Ascending aorta (tissue), 2 donors: ENCODE results near the gene CTAG1B. TPM values are rescaled to one million over a fixed set of nuclear protein-coding genes. Genes with fewer than 3 reads are reported as not detected.
"Not testable (repeated sequence)": the region's sequence is repeated elsewhere in the genome, so short reads cannot be mapped to it uniquely, and the experiment has no call there.

ENCODE experiments used
- DNase-seq, 2 donors: peaks; one replicate each; pipeline ENCODE4 v3.0.0-alpha.2; 2019; ENCODE audit warnings: low spot score in 2 of 2
- H3K27ac ChIP-seq, 2 donors: fragments of 200-600 bp; sonication (generic); one replicate each; pipeline ENCODE4 v1.5.1; 2016 to 2017; ENCODE audit warnings: mild to moderate bottlenecking in 1 of 2
- H3K27me3 ChIP-seq: fragments of 200-600 bp; sonication (generic); one replicate; pipeline ENCODE4 v1.5.1; 2017
- H3K36me3 ChIP-seq, 2 donors: fragments of 200-600 bp; sonication (generic); one replicate each; pipeline ENCODE4 v1.5.1; 2016
- H3K4me1 ChIP-seq, 2 donors: fragments of 200-600 bp; sonication (generic); one replicate each; pipeline ENCODE4 v1.5.1; 2016 to 2017; ENCODE audit warnings: mild to moderate bottlenecking in 1 of 2
- H3K4me3 ChIP-seq, 2 donors: fragments of 200-600 bp; sonication (generic); one replicate each; pipeline ENCODE4 v1.5.1; 2016 to 2017; ENCODE audit warnings: mild to moderate bottlenecking in 1 of 2
- H3K9me3 ChIP-seq, 2 donors: fragments of 200-600 bp; sonication (generic); one replicate each; pipeline ENCODE4 v1.5.1; 2016
- CTCF ChIP-seq, 3 experiments: fragments of 200-600 bp in 2 of 3; fragments of 450-650 bp in 1 of 3; sonication (generic) in 2 of 3; IDR thresholded peaks; one replicate each; pipeline ENCODE4 v1.5.1; 2016 to 2019; ENCODE audit warnings: antibody characterized with exemption in 3 of 3, mild to moderate bottlenecking in 1 of 3, moderate library complexity in 1 of 3
- intact Hi-C: fragments of 100-400 bp; cut with DNase I; formaldehyde crosslinking; loops from one replicate; pipeline ENCODE4 v1.15.1; 2023
- total RNA-seq: library from RNA; depleted of rRNA; stranded (reverse); fragments of >200 nt; gene quantifications from one replicate; pipeline ENCODE4 v1.1.0, GENCODE V29; 2016

The CTAG1B gene
- total RNA-seq, 1 donor from 2014 or later: not detected

DNA sequence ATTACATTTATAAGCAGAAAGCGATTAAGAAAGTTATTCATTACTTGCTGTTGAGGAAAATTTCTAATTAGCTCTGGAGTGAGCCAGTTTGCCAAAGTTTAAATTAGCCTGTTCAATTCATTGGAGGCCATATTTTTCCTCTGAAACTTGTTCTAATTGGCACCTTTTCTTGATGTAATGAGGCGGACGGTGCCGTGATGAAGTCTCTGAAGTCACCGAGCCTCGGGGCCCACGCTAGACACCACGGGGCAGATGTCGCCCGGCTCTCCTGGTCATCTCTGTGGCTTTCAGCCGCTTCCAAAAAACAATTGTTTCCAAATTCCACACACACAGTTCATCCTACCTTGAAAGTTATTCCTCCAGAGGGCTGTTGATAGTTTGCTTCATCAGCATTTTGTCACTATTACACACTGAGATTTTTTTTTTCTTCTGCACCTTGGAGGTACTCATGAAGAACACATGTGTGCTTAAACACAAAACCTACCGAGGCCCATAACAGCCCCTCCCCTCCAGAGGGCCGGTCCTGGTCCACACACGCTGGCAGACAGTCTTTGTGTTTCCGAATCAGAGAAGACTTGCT lies 38.2 kb upstream of the CTAG1B start:
- Histone ChIP-seq H3K4me1 (no peaks in the 10 kb centered on the region), H3K27me3 (no peaks in the 10 kb centered on the region), H3K27ac (no peak overlapping the region), H3K9me3 (no peaks in the 10 kb centered on the region), H3K36me3 (no peaks in the 10 kb centered on the region), H3K4me3 (no peak overlapping the region)
- DNase-seq: no peak
- intact Hi-C loops: no loop called here
- no peak for TF ChIP-seq CTCF (IDR thresholded peaks at IDR 0.05)

- no peak for TF ChIP-seq CTCF (IDR thresholded peaks at IDR 0.05)
- H3K4me3 ChIP-seq: no peak overlapping the region
- intact Hi-C loops: no loop called here
- H3K27me3 ChIP-seq: no peaks in the 10 kb centered on the region
- H3K36me3 ChIP-seq: no peaks in the 10 kb centered on the region
- H3K27ac ChIP-seq: no peak overlapping the region
- H3K9me3 ChIP-seq: no peaks in the 10 kb centered on the region
- no peak for DNase-seq
- no peaks in the 10 kb centered on the region for H3K4me1 ChIP-seq
Measured at GRCh38 chrX:154655786-154656185, 36.7 kb upstream of the CTAG1B start.

DNA sequence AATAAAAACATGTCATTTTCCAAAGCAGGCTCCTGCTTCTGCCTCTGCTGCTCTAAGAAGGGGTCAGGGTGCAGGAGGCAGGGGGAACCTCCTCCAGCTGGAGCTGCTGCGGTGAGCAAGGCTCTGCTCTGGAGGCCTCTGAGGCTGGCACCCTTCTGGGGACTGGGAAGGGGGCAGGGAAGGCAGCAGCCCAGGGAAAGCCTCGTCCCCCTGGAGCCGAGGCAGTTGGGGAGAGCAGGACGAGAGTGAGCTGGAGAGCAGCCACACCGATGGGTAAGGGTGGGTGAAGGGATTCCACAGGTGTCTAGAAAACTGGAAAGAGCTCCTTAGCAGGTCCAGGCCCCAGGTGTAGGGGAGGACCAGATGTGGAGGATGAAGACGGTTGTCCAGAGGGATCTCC lies 36.3 kb upstream of the CTAG1B start:
- no peaks in the 10 kb centered on the region for H3K27me3 ChIP-seq
- H3K9me3 ChIP-seq: no peaks in the 10 kb centered on the region
- TF ChIP-seq CTCF (IDR thresholded peaks at IDR 0.05): no peak
- no peaks in the 10 kb centered on the region for H3K36me3 ChIP-seq
- no peaks in the 10 kb centered on the region for H3K4me1 ChIP-seq
- H3K27ac ChIP-seq: no peak overlapping the region
- H3K4me3 ChIP-seq: no peak overlapping the region
- DNase-seq: no peak
- intact Hi-C loops: no loop called here

DNA sequence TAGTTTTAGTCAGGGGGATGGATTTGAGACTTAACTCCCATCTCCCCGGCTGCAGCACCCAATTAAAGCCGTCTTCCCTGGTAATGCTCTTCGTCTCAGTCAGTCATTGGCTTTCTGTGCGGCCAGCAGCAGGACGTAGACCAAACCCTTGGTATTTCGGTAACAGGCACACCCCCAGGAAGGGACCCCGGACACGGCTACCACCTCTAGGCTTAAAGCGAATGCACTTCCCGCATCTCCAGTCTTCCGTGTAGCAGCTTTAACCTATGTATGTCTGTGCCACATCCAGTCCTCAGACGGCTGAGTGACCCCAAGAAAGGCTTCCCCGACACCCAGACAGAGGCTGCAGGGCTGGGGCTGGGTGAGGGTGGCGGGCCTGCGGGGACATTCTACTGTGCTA lies 35.8 kb upstream of the CTAG1B start:
- no peaks in the 10 kb centered on the region for H3K36me3 ChIP-seq
- no peaks in the 10 kb centered on the region for H3K4me1 ChIP-seq
- no peaks in the 10 kb centered on the region for H3K27me3 ChIP-seq
- H3K4me3 ChIP-seq: no peak overlapping the region
- no peak overlapping the region for H3K27ac ChIP-seq
- intact Hi-C loops: no loop called here
- DNase-seq: no peak
- no peak for TF ChIP-seq CTCF (IDR thresholded peaks at IDR 0.05)
- H3K9me3 ChIP-seq: no peaks in the 10 kb centered on the region

DNA sequence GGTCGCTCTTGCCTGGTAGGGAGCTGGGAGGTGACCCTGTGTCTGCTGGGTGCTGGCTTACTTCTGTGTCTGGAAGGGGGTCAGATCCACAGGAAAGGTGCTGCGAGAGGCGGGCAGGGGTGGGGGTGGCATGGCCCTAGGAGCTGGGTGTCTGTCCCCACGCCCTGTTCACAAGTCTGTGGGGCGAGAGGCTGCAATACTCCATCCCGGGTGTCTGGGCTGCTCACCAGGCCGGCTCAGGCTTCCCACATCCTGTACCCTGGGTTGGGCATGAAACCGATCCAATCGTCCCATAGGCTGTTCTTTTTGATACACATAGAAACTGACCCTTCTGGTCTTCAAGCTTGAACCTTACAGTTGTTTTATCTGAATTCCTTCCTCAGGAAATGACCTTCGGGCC lies 35.3 kb upstream of the CTAG1B start:
- Histone ChIP-seq H3K36me3 (no peaks in the 10 kb centered on the region), H3K27ac (no peak overlapping the region), H3K4me1 (no peaks in the 10 kb centered on the region), H3K27me3 (no peaks in the 10 kb centered on the region), H3K4me3 (no peak overlapping the region), H3K9me3 (no peaks in the 10 kb centered on the region)
- DNase-seq: no peak
- intact Hi-C loops: no loop called here
- no peak for TF ChIP-seq CTCF (IDR thresholded peaks at IDR 0.05)

DNA sequence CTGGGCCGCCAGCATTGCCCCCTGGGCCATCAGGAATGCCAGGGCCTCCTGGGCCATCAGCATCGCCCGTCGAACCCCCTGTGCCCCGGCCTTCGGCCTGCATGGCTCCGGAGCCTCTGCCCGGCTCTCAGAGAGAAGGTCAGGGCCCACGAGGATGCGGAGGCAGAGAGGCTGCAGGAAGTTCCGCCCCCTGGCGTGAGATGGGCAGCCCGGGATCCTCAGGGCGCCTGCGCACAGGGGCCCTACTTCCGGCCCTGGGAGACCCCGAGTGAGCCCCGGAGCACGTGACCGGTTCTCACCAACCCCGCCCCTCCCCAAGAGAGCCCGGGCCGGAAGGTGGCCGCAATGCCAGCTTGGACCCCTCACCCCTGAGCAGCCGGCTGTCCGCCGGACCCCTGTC lies 34.3 kb upstream of the CTAG1B start, which contains the start of gene CTAG2:
CTAG2 (minus strand) TSS at position 167 of the 400 bp plus-strand sequence; CDS start at position 103, 64 bp downstream.
- H3K36me3 ChIP-seq, H3K9me3 ChIP-seq, H3K27me3 ChIP-seq, H3K27ac ChIP-seq, intact Hi-C loops, H3K4me3 ChIP-seq, H3K4me1 ChIP-seq, DNase-seq: not testable (repeated sequence)
